T-helper 1 cell treated with Interleukin-12 subunit alpha and Interleukin-12 subunit beta and Interleukin-4 antibody, amounts not matched to agents 30 μg/mL and 1 μg/mL, for 36 hours (primary cell): ENCODE measurements around the gene TFDP1.

Source experiments
- H3K27ac Mint-ChIP-seq: one replicate; pipeline ENCODE4 v1.8.0; 2021; ENCODE audit warnings: mild to moderate bottlenecking, mixed read lengths
- H3K27me3 Mint-ChIP-seq: one replicate; pipeline ENCODE4 v1.8.0; 2021; ENCODE audit warnings: low read depth, mixed read lengths
- H3K36me3 Mint-ChIP-seq: one replicate; pipeline ENCODE4 v1.8.0; 2021; ENCODE audit warnings: low read depth, mixed read lengths
- H3K4me1 Mint-ChIP-seq: one replicate; pipeline ENCODE4 v1.8.0; 2021; ENCODE audit warnings: low read depth, mixed read lengths
- H3K4me3 Mint-ChIP-seq: one replicate; pipeline ENCODE4 v1.8.0; 2021; ENCODE audit warnings: mild to moderate bottlenecking, moderate library complexity, mixed read lengths
- H3K9me3 Mint-ChIP-seq: one replicate; pipeline ENCODE4 v1.8.0; 2021; ENCODE audit warnings: mixed read lengths

The TFDP1 gene

GRCh38 chr13:113595131-113595530 is 10.6 kb downstream of the TFDP1 start:
- no peaks in the 10 kb centered on the region for H3K27me3 Mint-ChIP-seq
- H3K9me3 Mint-ChIP-seq, result no peaks in the 10 kb centered on the region
- peaks cover 46% of the 10 kb centered on the region for H3K36me3 Mint-ChIP-seq
- H3K4me1 Mint-ChIP-seq, result peaks cover 2% of the 10 kb centered on the region
- no peak overlapping the region for H3K4me3 Mint-ChIP-seq
- H3K27ac Mint-ChIP-seq, result no peak overlapping the region

GRCh38 chr13:113596321-113597200 is 12.0 kb downstream of the TFDP1 start:
- Mint-ChIP-seq H3K27me3 (no peaks in the 10 kb centered on the region), H3K36me3 (peaks cover 48% of the 10 kb centered on the region), H3K4me3 (no peak overlapping the region), H3K27ac (no peak overlapping the region), H3K4me1 (peaks cover 2% of the 10 kb centered on the region), H3K9me3 (no peaks in the 10 kb centered on the region)

- Mint-ChIP-seq H3K27ac (no peak overlapping the region), H3K9me3 (no peaks in the 10 kb centered on the region), H3K27me3 (no peaks in the 10 kb centered on the region), H3K36me3 (peaks cover 43% of the 10 kb centered on the region), H3K4me3 (no peak overlapping the region), H3K4me1 (peaks cover 3% of the 10 kb centered on the region)
These were observed 13.0 kb downstream of the TFDP1 start for GRCh38 chr13:113597391-113598080.

- H3K36me3 Mint-ChIP-seq, result peaks cover 43% of the 10 kb centered on the region
- no peaks in the 10 kb centered on the region for H3K27me3 Mint-ChIP-seq
- H3K4me1 Mint-ChIP-seq, result peaks cover 5% of the 10 kb centered on the region
- H3K9me3 Mint-ChIP-seq, result no peaks in the 10 kb centered on the region
- H3K27ac Mint-ChIP-seq, result no peak overlapping the region
- no peak overlapping the region for H3K4me3 Mint-ChIP-seq
These were observed 13.5 kb downstream of the TFDP1 start for GRCh38 chr13:113598081-113598410.

GRCh38 chr13:113598481-113598880 is 13.9 kb downstream of the TFDP1 start:
- Mint-ChIP-seq H3K4me3 (no peak overlapping the region), H3K9me3 (no peaks in the 10 kb centered on the region), H3K36me3 (peaks cover 43% of the 10 kb centered on the region), H3K27me3 (no peaks in the 10 kb centered on the region), H3K27ac (no peak overlapping the region), H3K4me1 (peaks cover 5% of the 10 kb centered on the region)

GRCh38 chr13:113599391-113599790 is 14.8 kb downstream of the TFDP1 start:
- Mint-ChIP-seq H3K27me3 (no peaks in the 10 kb centered on the region), H3K36me3 (peaks cover 43% of the 10 kb centered on the region), H3K4me3 (no peak overlapping the region), H3K27ac (no peak overlapping the region), H3K9me3 (no peaks in the 10 kb centered on the region), H3K4me1 (peaks cover 5% of the 10 kb centered on the region)

- peak overlapping the region; percentile 9 for H3K27ac Mint-ChIP-seq
- no peaks in the 10 kb centered on the region for H3K27me3 Mint-ChIP-seq
- H3K4me3 Mint-ChIP-seq, result no peak overlapping the region
- no peaks in the 10 kb centered on the region for H3K9me3 Mint-ChIP-seq
- H3K36me3 Mint-ChIP-seq, result peaks cover 33% of the 10 kb centered on the region
- H3K4me1 Mint-ChIP-seq, result peaks cover 6% of the 10 kb centered on the region
These were observed 16.9 kb downstream of the TFDP1 start for GRCh38 chr13:113601166-113602070.

- Mint-ChIP-seq H3K4me3 (no peak overlapping the region), H3K9me3 (no peaks in the 10 kb centered on the region), H3K27me3 (no peaks in the 10 kb centered on the region), H3K4me1 (peaks cover 8% of the 10 kb centered on the region), H3K27ac (no peak overlapping the region), H3K36me3 (peaks cover 28% of the 10 kb centered on the region)
These were observed 17.9 kb downstream of the TFDP1 start for GRCh38 chr13:113602291-113602988.

GRCh38 chr13:113603116-113603710 is 18.7 kb downstream of the TFDP1 start:
- no peak overlapping the region for H3K4me3 Mint-ChIP-seq
- peak overlapping the region; percentile 5 for H3K27ac Mint-ChIP-seq
- H3K36me3 Mint-ChIP-seq, result peaks cover 27% of the 10 kb centered on the region
- H3K4me1 Mint-ChIP-seq, result peaks cover 8% of the 10 kb centered on the region
- H3K9me3 Mint-ChIP-seq, result no peaks in the 10 kb centered on the region
- no peaks in the 10 kb centered on the region for H3K27me3 Mint-ChIP-seq

GRCh38 chr13:113604186-113604585 is 19.6 kb downstream of the TFDP1 start:
- peaks cover 22% of the 10 kb centered on the region for H3K36me3 Mint-ChIP-seq
- H3K27me3 Mint-ChIP-seq, result no peaks in the 10 kb centered on the region
- H3K4me1 Mint-ChIP-seq, result peaks cover 9% of the 10 kb centered on the region
- no peak overlapping the region for H3K4me3 Mint-ChIP-seq
- no peaks in the 10 kb centered on the region for H3K9me3 Mint-ChIP-seq
- H3K27ac Mint-ChIP-seq, result no peak overlapping the region

GRCh38 chr13:113605461-113605860 is 20.9 kb downstream of the TFDP1 start:
- no peaks in the 10 kb centered on the region for H3K27me3 Mint-ChIP-seq
- no peaks in the 10 kb centered on the region for H3K9me3 Mint-ChIP-seq
- peaks cover 11% of the 10 kb centered on the region for H3K4me1 Mint-ChIP-seq
- peaks cover 9% of the 10 kb centered on the region for H3K36me3 Mint-ChIP-seq
- H3K4me3 Mint-ChIP-seq, result no peak overlapping the region
- H3K27ac Mint-ChIP-seq, result no peak overlapping the region

- Mint-ChIP-seq H3K9me3 (no peaks in the 10 kb centered on the region), H3K4me3 (no peak overlapping the region), H3K36me3 (peaks cover 7% of the 10 kb centered on the region), H3K27ac (no peak overlapping the region), H3K27me3 (no peaks in the 10 kb centered on the region), H3K4me1 (peaks cover 12% of the 10 kb centered on the region)
These were observed 21.4 kb downstream of the TFDP1 start for GRCh38 chr13:113605866-113606438.

- no peak overlapping the region for H3K27ac Mint-ChIP-seq
- H3K9me3 Mint-ChIP-seq, result no peaks in the 10 kb centered on the region
- peaks cover 9% of the 10 kb centered on the region for H3K36me3 Mint-ChIP-seq
- no peaks in the 10 kb centered on the region for H3K27me3 Mint-ChIP-seq
- no peak overlapping the region for H3K4me3 Mint-ChIP-seq
- peaks cover 10% of the 10 kb centered on the region for H3K4me1 Mint-ChIP-seq
These were observed 22.7 kb downstream of the TFDP1 start for GRCh38 chr13:113607056-113607888.
